Endodermal cell (in vitro differentiated cells): ENCODE results near the gene PCDHB4. TPM values are rescaled to one million over a fixed set of nuclear protein-coding genes. Genes with fewer than 3 reads are reported as not detected.
"Not testable (repeated sequence)": the region's sequence is repeated elsewhere in the genome, so short reads cannot be mapped to it uniquely, and the experiment has no call there.

ENCODE experiments used
- DNase-seq: peaks from one replicate; pipeline ENCODE4 v3.0.0-alpha.2; 2017
- H3K27ac ChIP-seq: 2 replicates; pipeline ENCODE4 v1.5.1; 2013; ENCODE audit warnings: mild to moderate bottlenecking, low read depth, low read length, moderate library complexity
- H3K27me3 ChIP-seq: 2 replicates; pipeline ENCODE4 v1.6.1; 2013; ENCODE audit warnings: mild to moderate bottlenecking, low read length, moderate library complexity; ENCODE audit not compliant: insufficient read depth, control insufficient read depth, poor library complexity, severe bottlenecking
- H3K36me3 ChIP-seq: 2 replicates; pipeline ENCODE4 v1.7.0; 2013; ENCODE audit warnings: mild to moderate bottlenecking, low read length, moderate library complexity; ENCODE audit not compliant: control insufficient read depth, insufficient read depth
- H3K4me1 ChIP-seq: one replicate; pipeline ENCODE4 v1.7.0; 2013; ENCODE audit warnings: low read length; ENCODE audit not compliant: control insufficient read depth, insufficient read depth
- H3K4me3 ChIP-seq: 2 replicates; pipeline ENCODE4 v1.5.1; 2013; ENCODE audit warnings: mild to moderate bottlenecking, low read length, moderate library complexity
- H3K9ac ChIP-seq: 2 replicates; pipeline ENCODE4 v1.6.1; 2013; ENCODE audit warnings: mild to moderate bottlenecking, low read length, moderate library complexity; ENCODE audit not compliant: poor library complexity, severe bottlenecking; ENCODE audit errors: extremely low read depth
- H3K9me3 ChIP-seq: 2 replicates; pipeline ENCODE4 v1.6.1; 2013; ENCODE audit warnings: mild to moderate bottlenecking, low read length, moderate library complexity; ENCODE audit not compliant: control insufficient read depth
- H3K27ac Mint-ChIP-seq: 2 replicates; pipeline ENCODE4 v1.8.0; 2020; ENCODE audit warnings: mixed read lengths
- H3K27me3 Mint-ChIP-seq: 2 replicates; pipeline ENCODE4 v1.8.0; 2021; ENCODE audit warnings: mild to moderate bottlenecking, mixed read lengths; ENCODE audit not compliant: insufficient read depth
- H3K36me3 Mint-ChIP-seq: 2 replicates; pipeline ENCODE4 v1.8.0; 2020; ENCODE audit warnings: low read depth, mixed read lengths
- H3K4me1 Mint-ChIP-seq: 2 replicates; pipeline ENCODE4 v1.8.0; 2020; ENCODE audit warnings: mixed read lengths
- H3K4me3 Mint-ChIP-seq: 2 replicates; pipeline ENCODE4 v1.8.0; 2020; ENCODE audit warnings: mild to moderate bottlenecking, moderate library complexity, mixed read lengths
- H3K9me3 Mint-ChIP-seq: 2 replicates; pipeline ENCODE4 v1.8.0; 2020; ENCODE audit warnings: mild to moderate bottlenecking, mixed read lengths
- CTCF ChIP-seq: fragments of 200-600 bp; sonication (generic); conservative IDR thresholded peaks from 2 replicates; pipeline ENCODE4 v1.5.0; 2021; ENCODE audit warnings: antibody characterized with exemption, mild to moderate bottlenecking
- WGBS, 2 experiments: methylation state at CpG; one replicate each; pipeline versions ENCODE4 v1.1.5 to v1.1.7; 2013; ENCODE audit warnings: missing lambda C conversion rate in 2 of 2, mixed read lengths in 1 of 2; ENCODE audit not compliant: insufficient coverage in 1 of 2, insufficient read length in 1 of 2; 5-methylcytosine and 5-hydroxymethylcytosine counted together
- total RNA-seq, 2 donors: library from RNA; stranded (reverse); fragmentation: NEBNext Ultra II Directional in 1 of 2; extraction: Animal tissue kit (Norgen Biotek cat#: 25700) in 1 of 2; gene quantifications; 2 replicates in 1 of 2; 3 replicates in 1 of 2; pipeline ENCODE4 v1.2.1, GENCODE V29; 2021

Gene PCDHB4
- total RNA-seq, 2 donors from 2014 or later: 1.7 to 3.3 TPM

GRCh38 chr5:141127305-141127704, 5.7 kb downstream of the PCDHB4 start:
- DNase-seq: no peak
- Histone ChIP-seq H3K36me3 (no peaks in the 10 kb centered on the region), H3K27ac (no peak overlapping the region), H3K9me3 (peaks cover 8% of the 10 kb centered on the region), H3K4me3 (peak overlapping the region; percentile 59), H3K9ac (no peak overlapping the region), H3K27me3 (no peaks in the 10 kb centered on the region), H3K4me1 (peaks cover 4% of the 10 kb centered on the region)
- H3K27ac Mint-ChIP-seq: no peak overlapping the region
- peaks cover 2% of the 10 kb centered on the region for H3K27me3 Mint-ChIP-seq
- peaks cover 9% of the 10 kb centered on the region for H3K4me1 Mint-ChIP-seq
- no peak overlapping the region for H3K4me3 Mint-ChIP-seq
- WGBS, 2 experiments: 88 to 90% methylated on average over 1 of the region's 1 CpG
- peaks cover 14% of the 10 kb centered on the region for H3K36me3 Mint-ChIP-seq
- H3K9me3 Mint-ChIP-seq: peaks cover 17% of the 10 kb centered on the region
- TF ChIP-seq CTCF: no peak

GRCh38 chr5:141135030-141135717, 13.6 kb downstream of the PCDHB4 start, which contains the start of gene PCDHB5:
PCDHB5 (plus strand) TSS chr5:141135206; CDS start chr5:141135435, 229 bp downstream.
- H3K4me1 Mint-ChIP-seq: no peaks in the 10 kb centered on the region
- no peak within 1 kb of the TSS for H3K27ac ChIP-seq
- H3K36me3 ChIP-seq: no peaks in the 10 kb centered on the region
- TF ChIP-seq CTCF: peak; percentile 91
- peak; percentile 91 for DNase-seq
- peak within 1 kb of the TSS; percentile 92 for H3K4me3 Mint-ChIP-seq
- 85 to 86% methylated on average over 18 to 22 of the region's 22 CpGs for WGBS, 2 experiments
- peak within 1 kb of the TSS; percentile 99 for H3K27ac Mint-ChIP-seq
- H3K9me3 ChIP-seq: peaks cover 39% of the 10 kb centered on the region
- H3K9me3 Mint-ChIP-seq: peaks cover 64% of the 10 kb centered on the region
- H3K27me3 ChIP-seq: no peaks in the 10 kb centered on the region
- peaks cover 40% of the 10 kb centered on the region for H3K36me3 Mint-ChIP-seq
- no peak within 1 kb of the TSS for H3K9ac ChIP-seq
- H3K4me3 ChIP-seq: peak within 1 kb of the TSS; percentile 12
- no peaks in the 10 kb centered on the region for H3K4me1 ChIP-seq
- no peaks in the 10 kb centered on the region for H3K27me3 Mint-ChIP-seq

GRCh38 chr5:141135718-141136266, 14.2 kb downstream of the PCDHB4 start:
- no peak overlapping the region for H3K9ac ChIP-seq
- no peak overlapping the region for H3K27ac ChIP-seq
- H3K4me1 Mint-ChIP-seq: no peaks in the 10 kb centered on the region
- peak; percentile 48 for DNase-seq
- no peak for TF ChIP-seq CTCF
- no peak overlapping the region for H3K4me3 ChIP-seq
- H3K36me3 Mint-ChIP-seq: peaks cover 40% of the 10 kb centered on the region
- H3K27ac Mint-ChIP-seq: peak overlapping the region; percentile 99
- peak overlapping the region; percentile 92 for H3K4me3 Mint-ChIP-seq
- H3K36me3 ChIP-seq: no peaks in the 10 kb centered on the region
- no peaks in the 10 kb centered on the region for H3K27me3 ChIP-seq
- H3K4me1 ChIP-seq: no peaks in the 10 kb centered on the region
- peaks cover 39% of the 10 kb centered on the region for H3K9me3 ChIP-seq
- peaks cover 61% of the 10 kb centered on the region for H3K9me3 Mint-ChIP-seq
- WGBS, 2 experiments: 94% methylated on average over 17 to 19 of the region's 19 CpGs
- no peaks in the 10 kb centered on the region for H3K27me3 Mint-ChIP-seq

- H3K9ac ChIP-seq, H3K36me3 ChIP-seq, DNase-seq, H3K27ac ChIP-seq, H3K4me3 ChIP-seq, H3K27me3 Mint-ChIP-seq, H3K27me3 ChIP-seq, H3K27ac Mint-ChIP-seq, H3K4me1 ChIP-seq, H3K4me1 Mint-ChIP-seq: not testable (repeated sequence)
- H3K9me3 ChIP-seq: peaks cover 31% of the 10 kb centered on the region
- peak overlapping the region; percentile 27 for H3K4me3 Mint-ChIP-seq
- WGBS, 2 experiments: 93 to 97% methylated on average over 12 to 29 of the region's 34 CpGs
- H3K9me3 Mint-ChIP-seq: peaks cover 58% of the 10 kb centered on the region
- peaks cover 40% of the 10 kb centered on the region for H3K36me3 Mint-ChIP-seq
Observed at GRCh38 chr5:141137346-141137745, 15.7 kb downstream of the PCDHB4 start.
